Vagina (tissue), 2 donors: ENCODE results near the gene FERMT2.

Experiments used
- CTCF ChIP-seq, 3 experiments: fragments of 450-650 bp in 2 of 3; fragments of 200-600 bp in 1 of 3; sonication (generic) in 1 of 3; IDR thresholded peaks; one replicate each; pipeline ENCODE4 v1.5.1; 2017 to 2019; ENCODE audit warnings: antibody characterized with exemption in 3 of 3, mild to moderate bottlenecking in 2 of 3, moderate library complexity in 2 of 3
- POLR2A ChIP-seq, 2 donors: fragments of 450-650 bp; IDR thresholded peaks; one replicate each; pipeline ENCODE4 v1.6.1; 2017; ENCODE audit warnings: antibody characterized with exemption in 2 of 2, mild to moderate bottlenecking in 2 of 2, moderate library complexity in 2 of 2
- POLR2AphosphoS5 ChIP-seq, 2 donors: sonication (generic); formaldehyde crosslinking; IDR thresholded peaks; one replicate each; pipeline ENCODE4 v1.9.0; 2017; ENCODE audit warnings: antibody characterized with exemption in 2 of 2, mild to moderate bottlenecking in 2 of 2, low read depth in 1 of 2; ENCODE audit not compliant: insufficient read depth in 1 of 2

- no peak for TF ChIP-seq POLR2A (IDR thresholded peaks at IDR 0.05)
- TF ChIP-seq CTCF (IDR thresholded peaks at IDR 0.05) = no peak
- TF ChIP-seq POLR2AphosphoS5 (IDR thresholded peaks at IDR 0.05; ENCODE audit: insufficient read depth in 1 of 2, low read depth in 1 of 2) = no peak
Observed at GRCh38 chr14:52937306-52937705, 13.5 kb downstream of the FERMT2 start.
